B cell (primary cell): Measurements from ENCODE around the gene DLGAP4. TPM values are rescaled to one million over a fixed set of nuclear protein-coding genes. Genes with fewer than 3 reads are reported as not detected.

Source experiments
- ATAC-seq: fragments of 200-7000 bp; cut with Tn5 transposase; one replicate; pipeline ENCODE4 v1.10.0; 2021; ENCODE audit warnings: low read depth, mild to moderate bottlenecking, moderate number of reproducible peaks, moderate library complexity
- CTCF ChIA-PET: fragments of 350-600 bp; sonication (Branson Sonifier 250); formaldehyde crosslinking; loops from one replicate; lab custom pipeline; 2021; ENCODE audit warnings: antibody characterized with exemption, inconsistent platforms; lab: Charles Lee
- POLR2A ChIA-PET: fragments of 350-600 bp; sonication (Branson Sonifier 250); formaldehyde crosslinking; loops from one replicate; lab custom pipeline; 2021; ENCODE audit warnings: antibody characterized with exemption; lab: Charles Lee
- DNase-seq: peaks from one replicate; pipeline ENCODE4 v3.0.0; 2013
- H2AFZ ChIP-seq: 2 replicates; pipeline ENCODE4 v1.6.1; 2012; ENCODE audit warnings: mild to moderate bottlenecking, low read depth, low read length; ENCODE audit not compliant: insufficient read depth, poor library complexity, severe bottlenecking
- H3K27ac ChIP-seq, 2 donors: 1 replicate in 1 of 2; 2 replicates in 1 of 2; pipeline ENCODE4 v1.5.1; 2012 to 2013; ENCODE audit warnings: low read length in 2 of 2, mild to moderate bottlenecking in 2 of 2, moderate library complexity in 1 of 2
- H3K27me3 ChIP-seq, 4 experiments: fragments of 200-600 bp in 1 of 4; sonication (generic) in 1 of 4; replicated peaks in 1 of 4; 1 replicate in 2 of 4; 2 replicates in 2 of 4; pipeline versions ENCODE4 v1.6.1 to v1.7.0; 2013 to 2016; ENCODE audit warnings: low read length in 3 of 4, mild to moderate bottlenecking in 2 of 4, mixed read lengths in 1 of 4, moderate library complexity in 1 of 4; ENCODE audit not compliant: insufficient read depth in 4 of 4, control insufficient read depth in 3 of 4; ENCODE audit errors: control extremely low read depth in 1 of 4
- H3K36me3 ChIP-seq, 2 experiments: replicated peaks in 1 of 2; 1 replicate in 1 of 2; 2 replicates in 1 of 2; pipeline versions ENCODE4 v1.6.1 to v1.7.1; 2013; ENCODE audit warnings: low read length in 1 of 2; ENCODE audit not compliant: insufficient read depth in 2 of 2, control insufficient read depth in 1 of 2; ENCODE audit errors: control extremely low read depth in 1 of 2, extremely low read depth in 1 of 2
- H3K4me1 ChIP-seq, 2 donors: fragments of 200-600 bp in 1 of 2; sonication (generic) in 1 of 2; 1 replicate in 1 of 2; 2 replicates in 1 of 2; pipeline versions ENCODE4 v1.5.1 to v1.6.1; 2013 to 2017; ENCODE audit warnings: low read length in 2 of 2; ENCODE audit not compliant: control insufficient read depth in 2 of 2, insufficient read depth in 2 of 2
- H3K4me2 ChIP-seq: replicated peaks from 2 replicates; pipeline ENCODE3; 2012; ENCODE audit warnings: mild to moderate bottlenecking, low read depth, low read length; ENCODE audit not compliant: poor library complexity, severe bottlenecking
- H3K4me3 ChIP-seq, 5 experiments: fragments of 200-600 bp in 1 of 5; sonication (generic) in 1 of 5; 1 replicate in 3 of 5; 2 replicates in 2 of 5; pipeline versions ENCODE4 v1.5.1 to v1.7.0; 2011 to 2016; ENCODE audit warnings: low read length in 4 of 5, mild to moderate bottlenecking in 4 of 5, low read depth in 2 of 5, control low read depth in 1 of 5, moderate library complexity in 1 of 5; ENCODE audit not compliant: insufficient read depth in 1 of 5; ENCODE audit errors: control extremely low read depth in 1 of 5, extremely low read depth in 1 of 5
- H3K79me2 ChIP-seq: fragments of 200-600 bp; sonication (generic); one replicate; pipeline ENCODE4 v1.6.0; 2016; ENCODE audit warnings: low read length; ENCODE audit not compliant: control insufficient read depth, insufficient read depth
- H3K9ac ChIP-seq: fragments of 200-600 bp; sonication (generic); 2 replicates; pipeline ENCODE4 v1.6.1; 2017; ENCODE audit warnings: mild to moderate bottlenecking, low read length, moderate library complexity
- H3K9me3 ChIP-seq, 3 donors: one replicate each; pipeline versions ENCODE4 v1.6.1 to v1.7.1; 2013; ENCODE audit warnings: low read length in 2 of 3; ENCODE audit not compliant: control insufficient read depth in 2 of 3, insufficient read depth in 1 of 3; ENCODE audit errors: control extremely low read depth in 1 of 3
- H4K20me1 ChIP-seq: 2 replicates; pipeline ENCODE4 v1.6.0; 2012; ENCODE audit warnings: mild to moderate bottlenecking, low read length; ENCODE audit not compliant: insufficient read depth, control insufficient read depth, poor library complexity, severe bottlenecking
- H3K27ac Mint-ChIP-seq: one replicate; pipeline ENCODE4 v1.8.0; 2021; ENCODE audit warnings: mixed read lengths
- H3K27me3 Mint-ChIP-seq: one replicate; pipeline ENCODE4 v1.8.0; 2021; ENCODE audit warnings: mixed read lengths
- H3K4me1 Mint-ChIP-seq: one replicate; pipeline ENCODE4 v1.8.0; 2021; ENCODE audit warnings: mixed read lengths
- H3K4me3 Mint-ChIP-seq: one replicate; pipeline ENCODE4 v1.8.0; 2021; ENCODE audit warnings: mixed read lengths
- H3K9me3 Mint-ChIP-seq: one replicate; pipeline ENCODE4 v1.8.0; 2022; ENCODE audit warnings: mixed read lengths; ENCODE audit not compliant: insufficient read depth
- EZH2 ChIP-seq: IDR thresholded peaks from 2 replicates; pipeline ENCODE4 v1.6.1; 2012; ENCODE audit warnings: borderline replicate concordance, low read depth, mild to moderate bottlenecking, moderate library complexity, low read length; ENCODE audit not compliant: insufficient read depth, poor library complexity, severe bottlenecking
- WGBS: methylation state at CpG from one replicate; pipeline ENCODE4 v1.1.5; 2013; ENCODE audit warnings: missing lambda C conversion rate; ENCODE audit not compliant: insufficient coverage; 5-methylcytosine and 5-hydroxymethylcytosine counted together
- intact Hi-C: fragments of 100-400 bp; cut with micrococcal nuclease; formaldehyde crosslinking; loops from one replicate; pipeline ENCODE4 v1.10.0; 2022
- polyA plus RNA-seq: library from polyadenylated mRNA; depleted of rRNA; stranded (reverse); fragments of >200 nt; gene quantifications from 2 replicates; pipeline ENCODE4 v1.2.3, GENCODE V29; 2012
- total RNA-seq, 2 donors: library from RNA; stranded (reverse); fragments of 120-200 nt in 1 of 2; gene quantifications; 1 replicate in 1 of 2; 2 replicates in 1 of 2; pipeline versions ENCODE4 v1.2.3 to v1.2.4, GENCODE V29; 2013 to 2022
- TF ChIP-seq, protein P1 (sequence below): fragments of 200-600 bp; IDR thresholded peaks from one replicate; pipeline ENCODE4 v1.8.0; 2022; ENCODE audit warnings: antibody characterized with exemption, mild to moderate bottlenecking

The DLGAP4 gene
- total and polyA plus RNA-seq, 2 donors (not counting 1 experiment from before 2014, with no cell fraction given) = 68.8 to 87.8 TPM

DNA sequence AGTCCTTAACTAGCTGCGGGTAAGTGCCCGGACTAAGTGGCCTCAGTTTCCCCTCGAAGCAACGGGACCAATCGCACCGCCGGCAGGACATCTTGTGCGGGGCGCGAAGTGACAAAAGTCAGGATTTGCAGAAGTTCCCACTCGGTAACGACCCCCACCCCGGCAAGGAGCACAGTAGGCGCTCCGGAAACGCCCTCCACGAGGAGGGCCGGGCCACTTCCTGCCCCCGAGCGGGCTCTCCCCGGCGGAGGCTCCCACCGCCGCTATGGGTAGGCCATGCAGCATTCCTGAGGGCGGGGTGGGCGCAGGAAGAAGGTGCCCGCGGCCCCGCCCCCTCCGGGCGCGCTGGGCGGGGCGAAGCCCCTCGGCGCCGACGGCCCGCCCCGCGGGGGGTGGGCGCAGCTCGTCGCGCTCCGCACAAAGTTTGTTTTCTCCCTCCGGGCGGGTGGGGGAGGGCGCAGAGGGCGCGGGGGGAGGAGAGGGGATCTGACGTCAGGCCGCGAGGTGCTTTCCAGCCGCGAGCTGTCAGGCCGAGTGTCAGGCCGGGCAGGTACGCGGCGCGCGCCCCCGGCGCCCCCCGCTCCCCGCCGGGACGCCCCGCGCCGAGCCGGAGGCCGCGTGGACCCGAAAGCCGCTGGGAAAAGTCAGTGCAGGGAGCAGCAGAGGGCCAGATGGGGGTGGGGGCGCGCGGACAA, 267.1 kb downstream of the DLGAP4 start, which contains the start of gene TGIF2:
Gene TGIF2, plus strand, starts transcription at position 495 of the 695 bp plus-strand sequence. CDS start 5,178 bp downstream, outside the sequence.
- intact Hi-C loops = loop anchor here (1.0 kb wide), 3 partner anchors 22 to 112 kb away; partner anchors contain the start of gene RAB5IF
- H3K9ac ChIP-seq = peak within 1 kb of the TSS; percentile 90
- H3K4me2 ChIP-seq = peak within 1 kb of the TSS; percentile 98
- H3K4me3 Mint-ChIP-seq = peak within 1 kb of the TSS; percentile 92
- H3K4me3 ChIP-seq = peak within 1 kb of the TSS; percentile 22 to 95 (median 88)
- no peaks in the 10 kb centered on the region for H3K27me3 ChIP-seq
- peaks cover 37% of the 10 kb centered on the region for H4K20me1 ChIP-seq
- peak within 1 kb of the TSS; percentile 98 for H3K27ac Mint-ChIP-seq
- peaks cover 46% of the 10 kb centered on the region for H3K79me2 ChIP-seq
- POLR2A ChIA-PET = interaction anchor here (0.5 to 6.7 kb wide), 12 partner anchors 9 to 184 kb away, joined by 3 to 81 read pairs (median 4); partner anchors contain the start of gene RAB5IF
- no peaks in the 10 kb centered on the region for H3K9me3 Mint-ChIP-seq
- CTCF ChIA-PET = interaction anchor here (0.5 to 6.1 kb wide), 11 partner anchors 15 to 520 kb away, joined by 3 to 63 read pairs (median 6); partner anchors contain the start of gene RAB5IF
- no peaks in the 10 kb centered on the region for H3K27me3 Mint-ChIP-seq
- H3K9me3 ChIP-seq = no peaks in the 10 kb centered on the region
- WGBS = under 1% methylated on average over 69 of the region's 80 CpGs
- DNase-seq (peak; percentile 94), ATAC-seq (peak; percentile 80)
- H3K36me3 ChIP-seq = peaks cover 0 to under 1% of the 10 kb centered on the region in 2 experiments
- H3K4me1 ChIP-seq = peaks cover 23 to 34% of the 10 kb centered on the region in 2 donors
- H2AFZ ChIP-seq = peak within 1 kb of the TSS; percentile 93
- no peak for TF ChIP-seq EZH2
- TF ChIP-seq, protein P1, sequence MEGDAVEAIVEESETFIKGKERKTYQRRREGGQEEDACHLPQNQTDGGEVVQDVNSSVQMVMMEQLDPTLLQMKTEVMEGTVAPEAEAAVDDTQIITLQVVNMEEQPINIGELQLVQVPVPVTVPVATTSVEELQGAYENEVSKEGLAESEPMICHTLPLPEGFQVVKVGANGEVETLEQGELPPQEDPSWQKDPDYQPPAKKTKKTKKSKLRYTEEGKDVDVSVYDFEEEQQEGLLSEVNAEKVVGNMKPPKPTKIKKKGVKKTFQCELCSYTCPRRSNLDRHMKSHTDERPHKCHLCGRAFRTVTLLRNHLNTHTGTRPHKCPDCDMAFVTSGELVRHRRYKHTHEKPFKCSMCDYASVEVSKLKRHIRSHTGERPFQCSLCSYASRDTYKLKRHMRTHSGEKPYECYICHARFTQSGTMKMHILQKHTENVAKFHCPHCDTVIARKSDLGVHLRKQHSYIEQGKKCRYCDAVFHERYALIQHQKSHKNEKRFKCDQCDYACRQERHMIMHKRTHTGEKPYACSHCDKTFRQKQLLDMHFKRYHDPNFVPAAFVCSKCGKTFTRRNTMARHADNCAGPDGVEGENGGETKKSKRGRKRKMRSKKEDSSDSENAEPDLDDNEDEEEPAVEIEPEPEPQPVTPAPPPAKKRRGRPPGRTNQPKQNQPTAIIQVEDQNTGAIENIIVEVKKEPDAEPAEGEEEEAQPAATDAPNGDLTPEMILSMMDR = no peak
- H3K27ac ChIP-seq = peak within 1 kb of the TSS; percentile 97 to 100
- peaks cover 34% of the 10 kb centered on the region for H3K4me1 Mint-ChIP-seq
